SW 1271 (cell line): ENCODE measurements around the gene TNFRSF8.
"Not testable (repeated sequence)": the region's sequence is repeated elsewhere in the genome, so short reads cannot be mapped to it uniquely, and the experiment has no call there.

Experiments used
- DNase-seq, 2 experiments: peaks; one replicate each; lab custom pipeline; 2025; lab: John Stamatoyannopoulos, UW

Gene TNFRSF8

GRCh38 chr1:12063141-12064072, at the start of gene TNFRSF8:
Gene TNFRSF8, plus strand, starts transcription at chr1:12063303. Its CDS starts 296 bp downstream, at chr1:12063599.
- DNase-seq, result no peak

- no peak for DNase-seq
Measured at GRCh38 chr1:12014141-12014991, 48.7 kb upstream of the TNFRSF8 start.

GRCh38 chr1:12015001-12015491, 48.1 kb upstream of the TNFRSF8 start:
- no peak for DNase-seq

GRCh38 chr1:12015499-12015898, 47.6 kb upstream of the TNFRSF8 start:
- no peak for DNase-seq

- DNase-seq, result no peak
Measured at GRCh38 chr1:12016182-12016581, 46.9 kb upstream of the TNFRSF8 start.

GRCh38 chr1:12019858-12020509, 43.1 kb upstream of the TNFRSF8 start:
- DNase-seq, result no peak

- DNase-seq, result no peak
Measured at GRCh38 chr1:12021616-12022015, 41.5 kb upstream of the TNFRSF8 start.

GRCh38 chr1:12022036-12022435, 41.1 kb upstream of the TNFRSF8 start:
- DNase-seq, result no peak

- DNase-seq, result no peak
Measured at GRCh38 chr1:12026586-12026985, 36.5 kb upstream of the TNFRSF8 start.

GRCh38 chr1:12028248-12028647, 34.9 kb upstream of the TNFRSF8 start:
- DNase-seq, result no peak

GRCh38 chr1:12028957-12029511, 34.1 kb upstream of the TNFRSF8 start:
- no peak for DNase-seq

GRCh38 chr1:12029720-12030339, 33.3 kb upstream of the TNFRSF8 start:
- DNase-seq, result no peak

- no peak for DNase-seq
Measured at GRCh38 chr1:12031039-12031980, 31.8 kb upstream of the TNFRSF8 start.

GRCh38 chr1:12032161-12032621, 30.9 kb upstream of the TNFRSF8 start:
- no peak for DNase-seq

GRCh38 chr1:12033441-12033840, 29.7 kb upstream of the TNFRSF8 start:
- not testable (repeated sequence) for DNase-seq

GRCh38 chr1:12034381-12034801, 28.7 kb upstream of the TNFRSF8 start:
- DNase-seq, result no peak

GRCh38 chr1:12035312-12035711, 27.8 kb upstream of the TNFRSF8 start:
- no peak for DNase-seq

GRCh38 chr1:12037486-12038355, 25.4 kb upstream of the TNFRSF8 start:
- DNase-seq, result no peak
